H9 (cell line): ENCODE data around the gene EPB41. TPM values are rescaled to one million over a fixed set of nuclear protein-coding genes. Genes with fewer than 3 reads are reported as not detected.

Experiments used
- DNase-seq: peaks from one replicate; pipeline ENCODE4 v3.0.0-alpha.2; 2017
- H2AFZ ChIP-seq: one replicate; pipeline ENCODE4 v1.6.1; 2013; ENCODE audit warnings: mild to moderate bottlenecking, low read length, control low read depth, moderate library complexity
- H2AK5ac ChIP-seq: 2 replicates; pipeline ENCODE4 v1.6.1; 2013; ENCODE audit warnings: low read length, control low read depth, mixed read lengths; ENCODE audit not compliant: insufficient read length
- H2BK120ac ChIP-seq: one replicate; pipeline ENCODE4 v1.6.1; 2013; ENCODE audit warnings: low read depth, mild to moderate bottlenecking, low read length, control low read depth, inconsistent platforms; ENCODE audit not compliant: poor library complexity, severe bottlenecking
- H2BK12ac ChIP-seq: 2 replicates; pipeline ENCODE4 v1.6.1; 2013; ENCODE audit warnings: low read length, control low read depth, mixed read lengths, low read depth; ENCODE audit not compliant: insufficient read length
- H2BK15ac ChIP-seq: 2 replicates; pipeline ENCODE4 v1.6.1; 2013; ENCODE audit warnings: low read depth, low read length, control low read depth
- H2BK20ac ChIP-seq: one replicate; pipeline ENCODE4 v1.6.1; 2013; ENCODE audit warnings: low read depth, mild to moderate bottlenecking, low read length, control low read depth, inconsistent platforms; ENCODE audit not compliant: poor library complexity, severe bottlenecking
- H2BK5ac ChIP-seq: 2 replicates; pipeline ENCODE4 v1.6.1; 2013; ENCODE audit warnings: low read length, control low read depth, mixed read lengths; ENCODE audit not compliant: insufficient read length
- H3K14ac ChIP-seq: 2 replicates; pipeline ENCODE4 v1.6.1; 2013; ENCODE audit warnings: low read length, control low read depth; ENCODE audit not compliant: insufficient read depth
- H3K18ac ChIP-seq: 2 replicates; pipeline ENCODE4 v1.6.1; 2013; ENCODE audit warnings: low read depth, mild to moderate bottlenecking, mixed read lengths, low read length, control low read depth; ENCODE audit not compliant: insufficient read length
- H3K23ac ChIP-seq: 2 replicates; pipeline ENCODE4 v1.6.1; 2013; ENCODE audit warnings: low read length, control low read depth, mixed read lengths, low read depth; ENCODE audit not compliant: insufficient read length
- H3K23me2 ChIP-seq: 2 replicates; pipeline ENCODE4 v1.6.1; 2013; ENCODE audit warnings: low read depth, mild to moderate bottlenecking, mixed read lengths, low read length, control low read depth; ENCODE audit not compliant: insufficient read length, poor library complexity, severe bottlenecking
- H3K27ac ChIP-seq: 2 replicates; pipeline ENCODE4 v1.5.1; 2013; ENCODE audit warnings: low read length, control low read depth, mixed read lengths, low read depth; ENCODE audit not compliant: insufficient read length
- H3K27me3 ChIP-seq: 2 replicates; pipeline ENCODE4 v1.6.1; 2013; ENCODE audit warnings: low read length, control low read depth, inconsistent platforms; ENCODE audit not compliant: insufficient read depth
- H3K4ac ChIP-seq: 2 replicates; pipeline ENCODE4 v1.6.1; 2013; ENCODE audit warnings: low read depth, mild to moderate bottlenecking, control low read depth, inconsistent platforms, low read length, moderate library complexity
- H3K4me1 ChIP-seq: 2 replicates; pipeline ENCODE4 v1.6.1; 2013; ENCODE audit warnings: low read length, control low read depth, inconsistent platforms; ENCODE audit not compliant: insufficient read depth
- H3K4me2 ChIP-seq: 2 replicates; pipeline ENCODE4 v1.6.1; 2013; ENCODE audit warnings: low read length, control low read depth, mixed read lengths; ENCODE audit not compliant: insufficient read length, insufficient read depth
- H3K56ac ChIP-seq: 2 replicates; pipeline ENCODE4 v1.6.1; 2013; ENCODE audit warnings: low read depth, mild to moderate bottlenecking, mixed read lengths, low read length, control low read depth; ENCODE audit not compliant: insufficient read length
- H3K79me1 ChIP-seq: 2 replicates; pipeline ENCODE4 v1.6.1; 2013; ENCODE audit warnings: low read depth, mild to moderate bottlenecking, moderate library complexity, low read length, control low read depth, inconsistent platforms; ENCODE audit not compliant: insufficient read depth, poor library complexity, severe bottlenecking
- H3K79me2 ChIP-seq: 2 replicates; pipeline ENCODE4 v1.6.1; 2013; ENCODE audit warnings: low read length, control low read depth, inconsistent platforms; ENCODE audit not compliant: insufficient read depth
- H3K9ac ChIP-seq: 2 replicates; pipeline ENCODE4 v1.6.1; 2013; ENCODE audit warnings: low read length, control low read depth, mixed read lengths; ENCODE audit not compliant: insufficient read length; ENCODE audit errors: extremely low read depth
- H3K9me3 ChIP-seq: one replicate; pipeline ENCODE4 v1.6.1; 2013; ENCODE audit warnings: low read depth, low read length, inconsistent platforms; ENCODE audit not compliant: control insufficient read depth
- H3T11ph ChIP-seq: one replicate; pipeline ENCODE4 v1.6.1; 2013; ENCODE audit warnings: mild to moderate bottlenecking, low read length, control low read depth, inconsistent platforms
- H4K20me1 ChIP-seq: one replicate; pipeline ENCODE4 v1.6.1; 2013; ENCODE audit not compliant: control insufficient read depth, insufficient read length, insufficient read depth
- H4K5ac ChIP-seq: 2 replicates; pipeline ENCODE4 v1.6.1; 2013; ENCODE audit warnings: low read depth, mild to moderate bottlenecking, mixed read lengths, low read length, control low read depth; ENCODE audit not compliant: insufficient read length
- H4K8ac ChIP-seq: replicated peaks from 2 replicates; pipeline ENCODE4 v1.6.1; 2013; ENCODE audit warnings: low read length, control low read depth, mixed read lengths, low read depth; ENCODE audit not compliant: insufficient read length
- H4K91ac ChIP-seq: 2 replicates; pipeline ENCODE4 v1.6.1; 2013; ENCODE audit warnings: low read depth, mild to moderate bottlenecking, moderate library complexity, mixed read lengths, low read length, control low read depth; ENCODE audit not compliant: insufficient read length
- H3K27ac Mint-ChIP-seq, 3 experiments: 2 replicates in 2 of 3; 3 replicates in 1 of 3; pipeline ENCODE4 v1.8.0; 2020 to 2021; ENCODE audit warnings: mixed read lengths in 3 of 3, mild to moderate bottlenecking in 1 of 3, moderate library complexity in 1 of 3
- H3K27me3 Mint-ChIP-seq: 2 replicates; pipeline ENCODE4 v1.8.0; 2021; ENCODE audit warnings: low read depth, mild to moderate bottlenecking, moderate library complexity, mixed read lengths
- H3K36me3 Mint-ChIP-seq, 3 experiments: 2 replicates in 2 of 3; 3 replicates in 1 of 3; pipeline ENCODE4 v1.8.0; 2020 to 2021; ENCODE audit warnings: low read depth in 3 of 3, mixed read lengths in 3 of 3; ENCODE audit not compliant: insufficient read depth in 1 of 3
- H3K4me1 Mint-ChIP-seq, 2 experiments: 2 replicates each; pipeline ENCODE4 v1.8.0; 2020; ENCODE audit warnings: mixed read lengths in 2 of 2
- H3K4me3 Mint-ChIP-seq, 2 experiments: 2 replicates in 1 of 2; 3 replicates in 1 of 2; pipeline ENCODE4 v1.8.0; 2020 to 2021; ENCODE audit warnings: mild to moderate bottlenecking in 2 of 2, mixed read lengths in 2 of 2, moderate library complexity in 1 of 2
- H3K9me3 Mint-ChIP-seq, 2 experiments: 2 replicates in 1 of 2; 3 replicates in 1 of 2; pipeline ENCODE4 v1.8.0; 2020; ENCODE audit warnings: mild to moderate bottlenecking in 2 of 2, mixed read lengths in 2 of 2, moderate library complexity in 1 of 2
- WGBS: extraction: QIAGEN DNeasy Blood & Tissue Kit; methylation state at CpG from one replicate; pipeline ENCODE4 v1.1.7; 2013; ENCODE audit warnings: missing lambda C conversion rate, low lambda C conversion rate, mixed read lengths; ENCODE audit not compliant: insufficient read length; ENCODE audit errors: extremely low coverage; 5-methylcytosine and 5-hydroxymethylcytosine counted together
- total RNA-seq: library from RNA; stranded (reverse); gene quantifications from 2 replicates; pipeline ENCODE4 v1.2.1, GENCODE V29; 2021
- TF ChIP-seq, protein P1 (sequence below): fragments of 200-600 bp; sonication (generic); conservative IDR thresholded peaks from 3 replicates; pipeline ENCODE4 v1.8.0; 2021; ENCODE audit warnings: antibody characterized with exemption, mild to moderate bottlenecking

The EPB41 gene
- total RNA-seq, 1 experiment from 2014 or later: 75.4 TPM

DNA sequence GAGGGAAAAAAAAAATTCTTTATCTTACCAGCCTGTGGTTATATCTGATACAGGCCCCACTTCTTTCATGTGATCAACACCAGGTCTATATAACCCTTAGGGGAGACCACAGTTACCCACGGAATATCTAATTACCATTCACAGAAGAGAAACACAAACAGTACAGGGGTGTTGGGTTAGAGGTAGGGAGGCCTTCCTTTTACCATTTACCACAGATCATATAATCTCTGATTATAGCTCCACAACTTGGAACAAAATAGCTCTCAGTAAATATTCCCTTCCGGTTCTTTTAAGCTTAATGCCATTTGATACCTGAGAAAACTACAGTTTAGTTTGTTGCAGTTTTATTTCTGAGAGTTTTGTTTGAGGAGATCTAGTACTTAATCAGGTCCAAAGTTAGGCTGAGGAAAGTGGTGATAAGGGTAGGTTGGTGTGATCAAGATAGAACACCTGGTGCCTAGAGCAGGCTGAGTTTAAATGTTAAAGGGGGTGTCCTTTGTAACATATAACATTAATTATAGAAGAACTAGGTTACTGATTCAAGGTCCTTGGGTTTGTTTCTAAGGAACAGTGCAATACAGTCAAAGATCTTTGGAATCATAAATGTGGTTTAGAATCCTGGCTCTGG, 14.1 kb downstream of the EPB41 start:
- Histone ChIP-seq H3T11ph (no peak overlapping the region), H3K56ac (no peak overlapping the region), H2BK20ac (no peak overlapping the region), H2BK15ac (no peak overlapping the region), H3K4me1 (no peaks in the 10 kb centered on the region; the same call in 1 of the 2 replicates), H2AFZ (no peak overlapping the region), H3K23ac (no peak overlapping the region), H3K14ac (no peak overlapping the region), H2BK5ac (no peak overlapping the region), H3K4me2 (no peak overlapping the region), H3K18ac (no peak overlapping the region), H4K5ac (no peak overlapping the region), H3K23me2 (no peaks in the 10 kb centered on the region), H2AK5ac (no peak overlapping the region), H2BK120ac (no peak overlapping the region), H3K27me3 (no peaks in the 10 kb centered on the region), H3K4ac (no peak overlapping the region), H3K27ac (no peak overlapping the region), H2BK12ac (no peak overlapping the region), H4K8ac (no peak overlapping the region), H4K91ac (no peak overlapping the region), H3K79me2 (no peaks in the 10 kb centered on the region; the same call in 1 of the 2 replicates), H3K79me1 (peaks cover 4% of the 10 kb centered on the region), H4K20me1 (no peaks in the 10 kb centered on the region), H3K9ac (no peak overlapping the region), H3K9me3 (no peaks in the 10 kb centered on the region)
- DNase-seq: no peak
- TF ChIP-seq, protein P1, sequence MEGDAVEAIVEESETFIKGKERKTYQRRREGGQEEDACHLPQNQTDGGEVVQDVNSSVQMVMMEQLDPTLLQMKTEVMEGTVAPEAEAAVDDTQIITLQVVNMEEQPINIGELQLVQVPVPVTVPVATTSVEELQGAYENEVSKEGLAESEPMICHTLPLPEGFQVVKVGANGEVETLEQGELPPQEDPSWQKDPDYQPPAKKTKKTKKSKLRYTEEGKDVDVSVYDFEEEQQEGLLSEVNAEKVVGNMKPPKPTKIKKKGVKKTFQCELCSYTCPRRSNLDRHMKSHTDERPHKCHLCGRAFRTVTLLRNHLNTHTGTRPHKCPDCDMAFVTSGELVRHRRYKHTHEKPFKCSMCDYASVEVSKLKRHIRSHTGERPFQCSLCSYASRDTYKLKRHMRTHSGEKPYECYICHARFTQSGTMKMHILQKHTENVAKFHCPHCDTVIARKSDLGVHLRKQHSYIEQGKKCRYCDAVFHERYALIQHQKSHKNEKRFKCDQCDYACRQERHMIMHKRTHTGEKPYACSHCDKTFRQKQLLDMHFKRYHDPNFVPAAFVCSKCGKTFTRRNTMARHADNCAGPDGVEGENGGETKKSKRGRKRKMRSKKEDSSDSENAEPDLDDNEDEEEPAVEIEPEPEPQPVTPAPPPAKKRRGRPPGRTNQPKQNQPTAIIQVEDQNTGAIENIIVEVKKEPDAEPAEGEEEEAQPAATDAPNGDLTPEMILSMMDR: no peak
- H3K4me3 Mint-ChIP-seq: no peak overlapping the region
- H3K36me3 Mint-ChIP-seq: no peaks in the 10 kb centered on the region
- no CpG with 5 or more reads among the region's 2 CpGs for WGBS
- no peaks in the 10 kb centered on the region for H3K27me3 Mint-ChIP-seq
- H3K4me1 Mint-ChIP-seq: peaks cover 23 to 26% of the 10 kb centered on the region in 2 experiments
- peak overlapping the region; percentile 7 to 98 (median 93); a peak in 3 of 7 replicates for H3K27ac Mint-ChIP-seq
- H3K9me3 Mint-ChIP-seq: no peaks in the 10 kb centered on the region
